GM18951 (cell line): ENCODE results near the gene TXLNA.
A peak's percentile ranks its signal among the peaks of the same experiment; 100 is the strongest.

Source experiments
- POLR2A ChIP-seq: IDR thresholded peaks from 4 replicates; pipeline ENCODE4 v1.6.1; 2011; ENCODE audit warnings: mild to moderate bottlenecking; ENCODE audit not compliant: insufficient read length, insufficient read depth; ENCODE audit errors: extremely low read depth
- in situ Hi-C: fragments of 300-500 bp; cut with MboI; formaldehyde crosslinking; loops from one replicate; pipeline ENCODE4 v1.12.0; 2022; ENCODE audit warnings: low sequenced_read_pairs, mixed read lengths, inconsistent platforms; ENCODE audit not compliant: unreplicated experiment

Gene TXLNA

GRCh38 chr1:32232558-32233304 is 53.3 kb downstream of the TXLNA start:
- TF ChIP-seq POLR2A = no peak
- in situ Hi-C loops = loop anchor here (5.0 kb wide), 1 partner anchor 85 kb away; no protein-coding TSS in a partner anchor

- no peak for TF ChIP-seq POLR2A
- in situ Hi-C loops = loop anchor here (5.0 kb wide), 1 partner anchor 83 kb away; no protein-coding TSS in a partner anchor
Observed at GRCh38 chr1:32234792-32235191, 55.3 kb downstream of the TXLNA start.

- in situ Hi-C loops = no loop called here
Observed at GRCh38 chr1:32239337-32239736, 59.9 kb downstream of the TXLNA start.

GRCh38 chr1:32239790-32240139 is 60.3 kb downstream of the TXLNA start:
- no peak for TF ChIP-seq POLR2A
- in situ Hi-C loops = no loop called here

More at GRCh38 chr1:32239337-32239736, 59.9 kb downstream of the TXLNA start:
- TF ChIP-seq POLR2A = no peak

- in situ Hi-C loops = no loop called here
- no peak for TF ChIP-seq POLR2A
Observed at GRCh38 chr1:32240140-32240951, 60.9 kb downstream of the TXLNA start.

GRCh38 chr1:32241001-32241763 is 61.7 kb downstream of the TXLNA start:
- in situ Hi-C loops = no loop called here
- peak; percentile 47 for TF ChIP-seq POLR2A

GRCh38 chr1:32242341-32242851 is 62.9 kb downstream of the TXLNA start:
- TF ChIP-seq POLR2A = no peak
- in situ Hi-C loops = no loop called here

GRCh38 chr1:32246888-32247273 is 67.4 kb downstream of the TXLNA start, which contains the start of gene FAM167B:
Gene FAM167B, plus strand, starts transcription at chr1:32247222. Its CDS starts 200 bp downstream, at chr1:32247422.
- TF ChIP-seq POLR2A = no peak
- in situ Hi-C loops = no loop called here

- in situ Hi-C loops = no loop called here
Observed at GRCh38 chr1:32247452-32247851, 68.0 kb downstream of the TXLNA start.

More at GRCh38 chr1:32247452-32247851, 68.0 kb downstream of the TXLNA start:
- TF ChIP-seq POLR2A = no peak
